Spleen (tissue), 7 donors: ENCODE results near the gene CSE1L.

Experiments used
- CTCF ChIP-seq, 11 experiments: fragments of 200-600 bp in 7 of 11; fragments of 450-650 bp in 4 of 11; sonication (generic) in 4 of 11; IDR thresholded peaks in 8 of 11; conservative IDR thresholded peaks in 3 of 11; 1 replicate in 7 of 11; 2 replicates in 4 of 11; pipeline versions ENCODE4 v1.4.0 to v1.8.0; 2016 to 2021; ENCODE audit warnings: antibody characterized with exemption in 11 of 11, inconsistent platforms in 4 of 11, mild to moderate bottlenecking in 1 of 11
- POLR2A ChIP-seq, 3 donors: fragments of 450-650 bp; IDR thresholded peaks; one replicate each; pipeline ENCODE4 v1.5.1; 2017; ENCODE audit warnings: antibody characterized with exemption in 3 of 3, mild to moderate bottlenecking in 1 of 3
- POLR2AphosphoS5 ChIP-seq, 3 donors: sonication (generic); formaldehyde crosslinking; IDR thresholded peaks; one replicate each; pipeline ENCODE4 v1.5.1; 2017; ENCODE audit warnings: antibody characterized with exemption in 3 of 3
- donor health status: DM: no; HTN: no; CAD: no; lungs with moderate emphysema.
- donor health status: DM: no; HTN: no; CAD: no.
- donor health status: DM: no; HTN: no; CAD: no.

GRCh38 chr20:49140411-49140810 lies 94.3 kb downstream of the CSE1L start:
- TF ChIP-seq CTCF (IDR thresholded peaks at IDR 0.05 in 8 of 11, conservative IDR thresholded peaks at IDR 0.05 in 3 of 11) (no peak), POLR2A (IDR thresholded peaks at IDR 0.05) (no peak), POLR2AphosphoS5 (IDR thresholded peaks at IDR 0.05) (no peak)
